Measurements from ENCODE around the gene TM4SF4.

Gene TM4SF4

GRCh38 chr3:149459491-149460059 lies 14.9 kb upstream of the TM4SF4 start:
- no peak overlapping the region for H3K4me2 ChIP-seq (ENCODE audit: low read length)
- no peak overlapping the region for H2AFZ ChIP-seq (ENCODE audit: low read depth, low read length)
- no peaks in the 10 kb centered on the region for H3K4me1 ChIP-seq (ENCODE audit: low read length)
- H3K27ac ChIP-seq (ENCODE audit: low read length) = no peak overlapping the region
- no peaks in the 10 kb centered on the region for H3K27me3 ChIP-seq (ENCODE audit: low read depth, low read length)
- H3K9me3 ChIP-seq (ENCODE audit: insufficient read depth, low read length) = no peaks in the 10 kb centered on the region
- H3K79me2 ChIP-seq (ENCODE audit: low read length) = no peaks in the 10 kb centered on the region
- H4K20me1 ChIP-seq (ENCODE audit: insufficient read depth, low read length) = no peaks in the 10 kb centered on the region
- H3K4me3 ChIP-seq (ENCODE audit: low read length) = no peak overlapping the region
- TF ChIP-seq EZH2phosphoT487 (IDR thresholded peaks at IDR 0.05; ENCODE audit: low read depth) = no peak
- TF ChIP-seq, protein P1, sequence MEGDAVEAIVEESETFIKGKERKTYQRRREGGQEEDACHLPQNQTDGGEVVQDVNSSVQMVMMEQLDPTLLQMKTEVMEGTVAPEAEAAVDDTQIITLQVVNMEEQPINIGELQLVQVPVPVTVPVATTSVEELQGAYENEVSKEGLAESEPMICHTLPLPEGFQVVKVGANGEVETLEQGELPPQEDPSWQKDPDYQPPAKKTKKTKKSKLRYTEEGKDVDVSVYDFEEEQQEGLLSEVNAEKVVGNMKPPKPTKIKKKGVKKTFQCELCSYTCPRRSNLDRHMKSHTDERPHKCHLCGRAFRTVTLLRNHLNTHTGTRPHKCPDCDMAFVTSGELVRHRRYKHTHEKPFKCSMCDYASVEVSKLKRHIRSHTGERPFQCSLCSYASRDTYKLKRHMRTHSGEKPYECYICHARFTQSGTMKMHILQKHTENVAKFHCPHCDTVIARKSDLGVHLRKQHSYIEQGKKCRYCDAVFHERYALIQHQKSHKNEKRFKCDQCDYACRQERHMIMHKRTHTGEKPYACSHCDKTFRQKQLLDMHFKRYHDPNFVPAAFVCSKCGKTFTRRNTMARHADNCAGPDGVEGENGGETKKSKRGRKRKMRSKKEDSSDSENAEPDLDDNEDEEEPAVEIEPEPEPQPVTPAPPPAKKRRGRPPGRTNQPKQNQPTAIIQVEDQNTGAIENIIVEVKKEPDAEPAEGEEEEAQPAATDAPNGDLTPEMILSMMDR (IDR thresholded peaks at IDR 0.05; ENCODE audit: low read depth, low read length) = no peak
- no peaks in the 10 kb centered on the region for H3K36me3 ChIP-seq (replicated peaks; ENCODE audit: low read depth, low read length)
- no peak overlapping the region for H3K9ac ChIP-seq (ENCODE audit: low read length)

DNA sequence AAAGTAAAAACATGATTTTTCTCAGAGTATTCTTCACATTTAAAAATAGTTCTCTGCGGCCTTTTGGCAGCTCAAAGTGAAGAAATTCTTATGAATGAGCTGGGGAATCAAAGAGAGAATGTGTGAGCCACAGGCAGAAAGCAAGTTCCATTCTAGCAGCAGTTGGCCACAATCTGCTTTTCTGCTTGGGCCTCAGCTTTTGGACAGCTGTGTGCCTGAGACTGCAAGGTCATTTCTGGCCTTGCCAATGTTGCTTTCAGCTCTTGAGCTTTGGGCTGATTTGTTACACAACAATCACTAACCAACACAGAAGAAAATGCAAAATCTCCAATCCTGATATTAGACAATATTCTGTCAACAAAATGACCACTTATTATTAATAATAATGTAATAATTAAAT lies 14.4 kb upstream of the TM4SF4 start:
- H3K9me3 ChIP-seq (ENCODE audit: insufficient read depth, low read length) = no peaks in the 10 kb centered on the region
- no peak overlapping the region for H3K27ac ChIP-seq (ENCODE audit: low read length)
- no peaks in the 10 kb centered on the region for H3K27me3 ChIP-seq (ENCODE audit: low read depth, low read length)
- no peak overlapping the region for H3K4me2 ChIP-seq (ENCODE audit: low read length)
- no peaks in the 10 kb centered on the region for H3K36me3 ChIP-seq (replicated peaks; ENCODE audit: low read depth, low read length)
- no peaks in the 10 kb centered on the region for H3K4me1 ChIP-seq (ENCODE audit: low read length)
- no peak overlapping the region for H3K9ac ChIP-seq (ENCODE audit: low read length)
- no peaks in the 10 kb centered on the region for H4K20me1 ChIP-seq (ENCODE audit: insufficient read depth, low read length)
- no peak overlapping the region for H2AFZ ChIP-seq (ENCODE audit: low read depth, low read length)
- H3K79me2 ChIP-seq (ENCODE audit: low read length) = no peaks in the 10 kb centered on the region
- TF ChIP-seq, protein P1 (IDR thresholded peaks at IDR 0.05; ENCODE audit: low read depth, low read length) = no peak
- no peak for TF ChIP-seq EZH2phosphoT487 (IDR thresholded peaks at IDR 0.05; ENCODE audit: low read depth)
- H3K4me3 ChIP-seq (ENCODE audit: low read length) = no peak overlapping the region

- TF ChIP-seq EZH2phosphoT487 (IDR thresholded peaks at IDR 0.05; ENCODE audit: low read depth) = no peak
- TF ChIP-seq, protein P1 (IDR thresholded peaks at IDR 0.05; ENCODE audit: low read depth, low read length) = no peak
- Histone ChIP-seq H4K20me1 (ENCODE audit: insufficient read depth, low read length) (no peaks in the 10 kb centered on the region), H3K36me3 (replicated peaks; ENCODE audit: low read depth, low read length) (no peaks in the 10 kb centered on the region), H3K27ac (ENCODE audit: low read length) (no peak overlapping the region), H3K9me3 (ENCODE audit: insufficient read depth, low read length) (no peaks in the 10 kb centered on the region), H3K4me1 (ENCODE audit: low read length) (no peaks in the 10 kb centered on the region), H3K79me2 (ENCODE audit: low read length) (no peaks in the 10 kb centered on the region), H2AFZ (ENCODE audit: low read depth, low read length) (no peak overlapping the region), H3K27me3 (ENCODE audit: low read depth, low read length) (no peaks in the 10 kb centered on the region), H3K4me3 (ENCODE audit: low read length) (no peak overlapping the region), H3K9ac (ENCODE audit: low read length) (no peak overlapping the region), H3K4me2 (ENCODE audit: low read length) (no peak overlapping the region)
Observed at GRCh38 chr3:149462051-149462450, 12.4 kb upstream of the TM4SF4 start.

- Histone ChIP-seq H3K4me3 (ENCODE audit: low read length) (no peak overlapping the region), H3K36me3 (replicated peaks; ENCODE audit: low read depth, low read length) (no peaks in the 10 kb centered on the region), H3K79me2 (ENCODE audit: low read length) (no peaks in the 10 kb centered on the region), H3K9me3 (ENCODE audit: insufficient read depth, low read length) (no peaks in the 10 kb centered on the region), H3K4me2 (ENCODE audit: low read length) (no peak overlapping the region), H4K20me1 (ENCODE audit: insufficient read depth, low read length) (no peaks in the 10 kb centered on the region), H3K4me1 (ENCODE audit: low read length) (no peaks in the 10 kb centered on the region), H3K9ac (ENCODE audit: low read length) (no peak overlapping the region), H3K27ac (ENCODE audit: low read length) (no peak overlapping the region), H3K27me3 (ENCODE audit: low read depth, low read length) (no peaks in the 10 kb centered on the region), H2AFZ (ENCODE audit: low read depth, low read length) (no peak overlapping the region)
- no peak for TF ChIP-seq EZH2phosphoT487 (IDR thresholded peaks at IDR 0.05; ENCODE audit: low read depth)
- TF ChIP-seq, protein P1 (IDR thresholded peaks at IDR 0.05; ENCODE audit: low read depth, low read length) = no peak
Observed at GRCh38 chr3:149462581-149463011, 11.9 kb upstream of the TM4SF4 start.
